Cardiac fibroblast (primary cell): ENCODE results near the gene GSAP.

Experiments
- DNase-seq, 2 donors: peaks; one replicate each; pipeline versions ENCODE4 v3.0.0 to v3.0.0-alpha.2; 2010; ENCODE audit warnings: low read depth in 2 of 2
- H3K4me3 ChIP-seq, 2 donors: replicated peaks in 1 of 2; 1 replicate in 1 of 2; 2 replicates in 1 of 2; pipeline ENCODE4 v1.5.1; 2011; ENCODE audit warnings: low read depth in 2 of 2, low read length in 2 of 2, mild to moderate bottlenecking in 2 of 2, moderate library complexity in 1 of 2
- TF ChIP-seq, protein P1 (sequence below): IDR thresholded peaks from one replicate; pipeline ENCODE4 v1.5.1; 2011; ENCODE audit warnings: low read depth, mild to moderate bottlenecking, low read length, inconsistent platforms

GSAP gene

DNA sequence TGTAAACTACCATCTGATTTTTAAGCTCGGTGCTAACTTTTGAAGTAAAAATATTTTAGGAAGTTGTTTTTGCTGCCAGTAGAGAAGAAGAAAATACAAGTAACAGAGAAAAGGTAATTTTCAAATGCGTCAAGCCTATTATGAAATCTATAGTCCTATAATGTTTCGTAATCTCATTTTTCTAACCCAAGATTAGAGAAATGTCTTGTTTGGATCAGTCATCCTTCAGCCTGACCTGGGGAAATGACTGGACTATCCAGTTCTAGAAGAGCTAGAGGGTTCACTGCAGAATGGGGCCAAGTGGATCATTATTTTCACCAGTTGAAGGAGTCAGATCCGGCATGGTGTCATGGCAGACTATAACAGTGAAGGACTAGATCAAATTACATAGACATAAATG, 153.8 kb downstream of the GSAP start:
- no peak for DNase-seq
- H3K4me3 ChIP-seq: no peak overlapping the region
- TF ChIP-seq, protein P1, sequence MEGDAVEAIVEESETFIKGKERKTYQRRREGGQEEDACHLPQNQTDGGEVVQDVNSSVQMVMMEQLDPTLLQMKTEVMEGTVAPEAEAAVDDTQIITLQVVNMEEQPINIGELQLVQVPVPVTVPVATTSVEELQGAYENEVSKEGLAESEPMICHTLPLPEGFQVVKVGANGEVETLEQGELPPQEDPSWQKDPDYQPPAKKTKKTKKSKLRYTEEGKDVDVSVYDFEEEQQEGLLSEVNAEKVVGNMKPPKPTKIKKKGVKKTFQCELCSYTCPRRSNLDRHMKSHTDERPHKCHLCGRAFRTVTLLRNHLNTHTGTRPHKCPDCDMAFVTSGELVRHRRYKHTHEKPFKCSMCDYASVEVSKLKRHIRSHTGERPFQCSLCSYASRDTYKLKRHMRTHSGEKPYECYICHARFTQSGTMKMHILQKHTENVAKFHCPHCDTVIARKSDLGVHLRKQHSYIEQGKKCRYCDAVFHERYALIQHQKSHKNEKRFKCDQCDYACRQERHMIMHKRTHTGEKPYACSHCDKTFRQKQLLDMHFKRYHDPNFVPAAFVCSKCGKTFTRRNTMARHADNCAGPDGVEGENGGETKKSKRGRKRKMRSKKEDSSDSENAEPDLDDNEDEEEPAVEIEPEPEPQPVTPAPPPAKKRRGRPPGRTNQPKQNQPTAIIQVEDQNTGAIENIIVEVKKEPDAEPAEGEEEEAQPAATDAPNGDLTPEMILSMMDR: no peak
